Activated CD4-positive, alpha-beta T cell treated with anti-CD3 and anti-CD28 coated beads for 36 hours (primary cell): Measurements from ENCODE around the gene GCDH. TPM values are rescaled to one million over a fixed set of nuclear protein-coding genes. Genes with fewer than 3 reads are reported as not detected.

ENCODE experiments used
- microRNA-seq: library from miRNA; unstranded; fragments of <30 nt; microRNA quantifications from one replicate; pipeline ENCODE4 v1.2.0, GENCODE V29; 2021; ENCODE audit warnings: borderline replicate concordance
- total RNA-seq, 2 experiments: library from RNA; stranded (reverse); gene quantifications; one replicate each; pipeline ENCODE4 v1.2.3, GENCODE V29; 2021

GCDH gene
- total RNA-seq, 2 experiments from 2014 or later = 36.2 to 41.1 TPM

Small RNAs within 50 kb of the gene (microRNA-seq; reads per million reads assigned to microRNA genes)
- gene MIR5695 = not detected
- 4.6 reads per million, percentile 12 among the genes with 10 or more reads in this experiment for gene MIR6515
- gene MIR6794 = not detected

Other genes with a start within 250 kb of the GCDH start
- gene MAN2B1, start 224.4 kb upstream of the GCDH start, total RNA-seq = 100 to 1,000 TPM; 118 to 154 TPM
- gene WDR83, start 224.4 kb upstream of the GCDH start, total RNA-seq = 10 to 100 TPM; 13.5 to 19.5 TPM
- 100 to 1,000 TPM; 101 to 112 TPM for gene DHPS, start 209.3 kb upstream of the GCDH start, total RNA-seq
- not detected for gene GNG14, start 203.2 kb upstream of the GCDH start, total RNA-seq
- gene FBXW9, start 194.5 kb upstream of the GCDH start, total RNA-seq = 1 to 10 TPM; 8.3 to 8.8 TPM
- gene TNPO2, start 167.2 kb upstream of the GCDH start, total RNA-seq = 100 to 1,000 TPM in 1 of 2 experiments, 10 to 100 TPM in 1; 84.8 to 101 TPM
- 100 to 1,000 TPM; 160 to 215 TPM for gene TRIR, start 156.5 kb upstream of the GCDH start, total RNA-seq
- 10 to 100 TPM; 53.7 to 61.9 TPM for gene GET3, start 153.7 kb upstream of the GCDH start, total RNA-seq
- gene BEST2, start 139.4 kb upstream of the GCDH start, total RNA-seq = not detected
- gene HOOK2, start 115.6 kb upstream of the GCDH start, total RNA-seq = 10 to 100 TPM; 20.4 to 20.9 TPM
- gene JUNB, start 99.7 kb upstream of the GCDH start, total RNA-seq = 100 to 1,000 TPM; 375 to 412 TPM
- 100 to 1,000 TPM; 261 to 325 TPM for gene PRDX2, start 89.4 kb upstream of the GCDH start, total RNA-seq
- gene THSD8, start 89.1 kb upstream of the GCDH start, total RNA-seq = 10 to 100 TPM; 31.0 to 48.2 TPM
- 10 to 100 TPM; 27.0 to 51.1 TPM for gene RNASEH2A, start 84.6 kb upstream of the GCDH start, total RNA-seq
- gene RTBDN, start 56.6 kb upstream of the GCDH start, total RNA-seq = not detected
- 1 to 10 TPM; 1.8 to 2.7 TPM for gene MAST1, start 52.6 kb upstream of the GCDH start, total RNA-seq
- gene DNASE2, start 9.7 kb upstream of the GCDH start, total RNA-seq = 10 to 100 TPM; 22.5 to 24.3 TPM
- under 1 TPM; 0.18 to 0.37 TPM for gene KLF1, start 4.0 kb upstream of the GCDH start, total RNA-seq
- 1 to 10 TPM; 2.7 to 3.5 TPM for gene SYCE2, start 28.1 kb downstream of the GCDH start, total RNA-seq
- 100 to 1,000 TPM; 120 to 142 TPM for gene FARSA, start 42.6 kb downstream of the GCDH start, total RNA-seq
- 100 to 1,000 TPM; 557 to 569 TPM for gene CALR, start 47.4 kb downstream of the GCDH start, total RNA-seq
- gene RAD23A, start 54.7 kb downstream of the GCDH start, total RNA-seq = 100 to 1,000 TPM; 189 to 265 TPM
- 10 to 100 TPM; 31.1 to 36.3 TPM for gene GADD45GIP1, start 66.1 kb downstream of the GCDH start, total RNA-seq
- under 1 TPM; 0.21 to 0.25 TPM for gene DAND5, start 78.4 kb downstream of the GCDH start, total RNA-seq
- 1 to 10 TPM; 4.3 to 4.8 TPM for gene NFIX, start 104.3 kb downstream of the GCDH start, total RNA-seq
- 1 to 10 TPM; 2.0 to 2.5 TPM for gene LYL1, start 211.7 kb downstream of the GCDH start, total RNA-seq
- 10 to 100 TPM; 73.0 to 96.1 TPM for gene TRMT1, start 225.6 kb downstream of the GCDH start, total RNA-seq
- 10 to 100 TPM; 77.5 to 84.5 TPM for gene NACC1, start 227.1 kb downstream of the GCDH start, total RNA-seq